ENCODE data around the gene SMIM29. TPM values are rescaled to one million over a fixed set of nuclear protein-coding genes. Genes with fewer than 3 reads are reported as not detected.

The SMIM29 gene
- total and polyA plus RNA-seq, 2 donors (not counting 3 experiments of a cell fraction or from before 2014, with no cell fraction given), result 37.6 to 75.2 TPM

GRCh38 chr6:34196833-34197195, 52.0 kb downstream of the SMIM29 start:
- ChIA-PET CTCF (interaction anchor here (0.6 to 7.2 kb wide), 18 partner anchors 9 to 413 kb away, joined by 3 to 189 read pairs (median 11); partner anchors contain the start of genes HMGA1, RPS10 and SMIM29), POLR2A (interaction anchor here (1.4 to 1.8 kb wide), 2 partner anchors 52 to 220 kb away, joined by 4 to 5 read pairs; partner anchors contain the start of gene SMIM29)
- no peak for DNase-seq (ENCODE audit: low read depth, low spot score)
- Histone ChIP-seq H3K27me3 (ENCODE audit: control insufficient read depth in 2 of 2, insufficient read depth in 2 of 2, low read length in 2 of 2) (no peaks in the 10 kb centered on the region), H4K20me1 (replicated peaks; ENCODE audit: control insufficient read depth, extremely low read depth, insufficient read depth, low read length) (no peaks in the 10 kb centered on the region), H3K36me3 (ENCODE audit: control insufficient read depth in 2 of 2, extremely low read depth in 1 of 2, insufficient read depth in 2 of 2, low read length in 2 of 2) (no peaks in the 10 kb centered on the region), H3K9me3 (replicated peaks; ENCODE audit: control insufficient read depth, insufficient read depth, low read length) (no peaks in the 10 kb centered on the region), H2AFZ (ENCODE audit: low read depth, low read length) (peak overlapping the region; percentile 90), H3K4me3 (replicated peaks in 1 of 3; ENCODE audit: insufficient read depth in 1 of 3, low read depth in 1 of 3, low read length in 3 of 3) (peak overlapping the region in 1 of 3 experiments; percentile 16), H3K9me1 (replicated peaks; ENCODE audit: control insufficient read depth, extremely low read depth, insufficient read depth, low read length) (no peaks in the 10 kb centered on the region), H3K4me2 (ENCODE audit: insufficient read depth, low read length) (peak overlapping the region; percentile 62), H3K27ac (ENCODE audit: insufficient read depth, low read depth, low read length) (no peak overlapping the region), H3K4me1 (ENCODE audit: control insufficient read depth, extremely low read depth, insufficient read depth, low read length) (peaks cover 9% of the 10 kb centered on the region), H3K9ac (replicated peaks; ENCODE audit: extremely low read depth, insufficient read depth, low read length) (no peak overlapping the region), H3K79me2 (ENCODE audit: control insufficient read depth, insufficient read depth, low read length) (no peaks in the 10 kb centered on the region)
- no TSS peak for BruUV-seq (replicated peaks)
- FAIRE-seq, result no peak
- TF ChIP-seq MAX (IDR thresholded peaks at IDR 0.05; ENCODE audit: insufficient read depth, insufficient read length) (no peak), JUN (IDR thresholded peaks at IDR 0.05; ENCODE audit: borderline replicate concordance, insufficient read depth, insufficient read length, low read depth) (no peak), POLR2AphosphoS5 (IDR thresholded peaks at IDR 0.05; ENCODE audit: insufficient read depth, low read depth, low read length) (no peak), GATA2 (IDR thresholded peaks at IDR 0.05; ENCODE audit: insufficient read depth, insufficient read length, low read depth, low read length) (no peak), POLR2A (IDR thresholded peaks at IDR 0.05; ENCODE audit: low read depth, low read length) (no peak), CTCF (IDR thresholded peaks at IDR 0.05; ENCODE audit: extremely low read depth in 1 of 2, insufficient read depth in 1 of 2, low read depth in 1 of 2, low read length in 2 of 2) (no peak), MYC (IDR thresholded peaks at IDR 0.05; ENCODE audit: low read depth, low read length) (no peak), FOS (IDR thresholded peaks at IDR 0.05; ENCODE audit: borderline replicate concordance, insufficient read depth, low read length) (no peak), EZH2 (IDR thresholded peaks at IDR 0.05; ENCODE audit: borderline replicate concordance, low read depth, low read length, severe bottlenecking) (no peak)
- intact Hi-C loops (cut with micrococcal nuclease), result loop anchor here (1.0 to 2.0 kb wide), 7 partner anchors 32 to 412 kb away; partner anchors contain the start of genes HMGA1, NUDT3 and SMIM29
- dilution Hi-C loops (cut with MboI; ENCODE audit: extremely low pct_ligation_motif_present, low sequenced_read_pairs), result no loop called here

Small RNA genes lying within 50 kb of the gene (microRNA-seq; reads per million reads assigned to microRNA genes)
- not detected for gene MIR6835 (ENCODE audit: borderline number of aligned reads, borderline replicate concordance)

Small RNA genes lying within 50 kb of the gene (small RNA-seq; reads per million reads assigned to genes)
- gene MIR6835 (ENCODE audit: insufficient read depth, insufficient read length, low read depth, low replicate concordance), result not detected

Other genes with a start within 250 kb of the SMIM29 start
- gene GRM4, start 102.9 kb downstream of the SMIM29 start, total RNA-seq, result not detected in 2 replicates
- 0.03 TPM in 1 of 2 replicates, not detected in the other for gene GRM4, start 102.9 kb downstream of the SMIM29 start, polyA plus RNA-seq
- gene HMGA1, start 12.1 kb downstream of the SMIM29 start, total RNA-seq, result 1,031 and 1,108 TPM in 2 replicates
- gene HMGA1, start 12.1 kb downstream of the SMIM29 start, polyA plus RNA-seq, result 416 and 425 TPM in 2 replicates
- gene NUDT3, start 143.7 kb upstream of the SMIM29 start, total RNA-seq, result 30.9 and 31.7 TPM in 2 replicates
- 10.9 and 11.9 TPM in 2 replicates for gene NUDT3, start 143.7 kb upstream of the SMIM29 start, polyA plus RNA-seq
- gene RPS10, start 177.1 kb upstream of the SMIM29 start, total RNA-seq, result 1,295 and 1,416 TPM in 2 replicates
- 5,496 and 6,036 TPM in 2 replicates for gene RPS10, start 177.1 kb upstream of the SMIM29 start, polyA plus RNA-seq
- not detected in 2 replicates for gene PACSIN1, start 217.1 kb upstream of the SMIM29 start, total RNA-seq
- 0.03 and 0.08 TPM in 2 replicates for gene PACSIN1, start 217.1 kb upstream of the SMIM29 start, polyA plus RNA-seq